Bone marrow (tissue), 2 donors: ENCODE data around the gene TMEM187.

ENCODE experiments used
- DNase-seq, 2 donors: peaks; one replicate each; lab custom pipeline; 2025; lab: John Stamatoyannopoulos, UW

TMEM187 gene

GRCh38 chrX:153972368-153973126 is at the start of gene TMEM187:
Gene TMEM187, plus strand, starts transcription at chrX:153972754. Its CDS starts 9,309 bp downstream, at chrX:153982063.
- peak; percentile 42 to 52 for DNase-seq

- DNase-seq: no peak
These were observed 49.4 kb upstream of the TMEM187 start for GRCh38 chrX:153922932-153923857.

- DNase-seq: peak in 1 of 2 donors; percentile 35
These were observed 48.2 kb upstream of the TMEM187 start for GRCh38 chrX:153924149-153924861.

GRCh38 chrX:153925387-153925738 is 47.2 kb upstream of the TMEM187 start:
- DNase-seq: no peak

GRCh38 chrX:153925739-153926551 is 46.6 kb upstream of the TMEM187 start, which contains the start of gene ARHGAP4:
Gene ARHGAP4, minus strand, starts transcription at chrX:153926264. Its CDS starts 62 bp downstream, at chrX:153926202.
- no peak for DNase-seq

GRCh38 chrX:153926552-153926857 is 46.0 kb upstream of the TMEM187 start:
- DNase-seq: no peak

- DNase-seq: peak; percentile 26 to 85
These were observed 45.5 kb upstream of the TMEM187 start for GRCh38 chrX:153926858-153927671.

GRCh38 chrX:153927672-153927921 is 45.0 kb upstream of the TMEM187 start:
- DNase-seq: no peak

GRCh38 chrX:153927922-153928760 is 44.4 kb upstream of the TMEM187 start:
- peak; percentile 52 to 88 for DNase-seq

GRCh38 chrX:153928846-153929245 is 43.7 kb upstream of the TMEM187 start:
- no peak for DNase-seq

- DNase-seq: no peak
These were observed 43.0 kb upstream of the TMEM187 start for GRCh38 chrX:153929576-153929975.

GRCh38 chrX:153930011-153930910 is 42.3 kb upstream of the TMEM187 start:
- no peak for DNase-seq

GRCh38 chrX:153931151-153931550 is 41.4 kb upstream of the TMEM187 start:
- no peak for DNase-seq

- no peak for DNase-seq
These were observed 40.8 kb upstream of the TMEM187 start for GRCh38 chrX:153931748-153932147.

GRCh38 chrX:153932220-153932915 is 40.2 kb upstream of the TMEM187 start:
- no peak for DNase-seq

GRCh38 chrX:153933748-153934147 is 38.8 kb upstream of the TMEM187 start:
- peak in 1 of 2 donors; percentile 27 for DNase-seq

- no peak for DNase-seq
These were observed 38.3 kb upstream of the TMEM187 start for GRCh38 chrX:153934148-153934761.
